AG04449 (cell line): ENCODE results near the gene SLC17A9.
A peak's percentile ranks its signal among the peaks of the same experiment; 100 is the strongest.

ENCODE experiments used
- CTCF ChIA-PET: fragments of 350-600 bp; formaldehyde crosslinking; extraction: SDS; loops from one replicate; lab custom pipeline; 2021; ENCODE audit warnings: antibody characterized with exemption; lab: Yijun Ruan, JAX
- POLR2A ChIA-PET: fragments of 400-600, 350-600 bp; formaldehyde crosslinking; extraction: SDS; loops from one replicate; lab custom pipeline; 2020; ENCODE audit warnings: antibody characterized with exemption, inconsistent platforms; lab: Yijun Ruan, JAX
- DNase-seq: peaks from one replicate; pipeline ENCODE4 v3.0.0-alpha.2; 2010; ENCODE audit warnings: low read depth, low spot score
- H3K4me3 ChIP-seq: 2 replicates; pipeline ENCODE4 v1.5.1; 2011; ENCODE audit warnings: low read depth, mild to moderate bottlenecking, control low read depth, low read length
- TF ChIP-seq, protein P1 (sequence below): IDR thresholded peaks from one replicate; pipeline ENCODE4 v1.5.1; 2011; ENCODE audit warnings: mild to moderate bottlenecking, moderate library complexity, low read length, control low read depth, inconsistent platforms; ENCODE audit not compliant: insufficient read depth; ENCODE audit errors: missing control alignments

SLC17A9 gene

DNA sequence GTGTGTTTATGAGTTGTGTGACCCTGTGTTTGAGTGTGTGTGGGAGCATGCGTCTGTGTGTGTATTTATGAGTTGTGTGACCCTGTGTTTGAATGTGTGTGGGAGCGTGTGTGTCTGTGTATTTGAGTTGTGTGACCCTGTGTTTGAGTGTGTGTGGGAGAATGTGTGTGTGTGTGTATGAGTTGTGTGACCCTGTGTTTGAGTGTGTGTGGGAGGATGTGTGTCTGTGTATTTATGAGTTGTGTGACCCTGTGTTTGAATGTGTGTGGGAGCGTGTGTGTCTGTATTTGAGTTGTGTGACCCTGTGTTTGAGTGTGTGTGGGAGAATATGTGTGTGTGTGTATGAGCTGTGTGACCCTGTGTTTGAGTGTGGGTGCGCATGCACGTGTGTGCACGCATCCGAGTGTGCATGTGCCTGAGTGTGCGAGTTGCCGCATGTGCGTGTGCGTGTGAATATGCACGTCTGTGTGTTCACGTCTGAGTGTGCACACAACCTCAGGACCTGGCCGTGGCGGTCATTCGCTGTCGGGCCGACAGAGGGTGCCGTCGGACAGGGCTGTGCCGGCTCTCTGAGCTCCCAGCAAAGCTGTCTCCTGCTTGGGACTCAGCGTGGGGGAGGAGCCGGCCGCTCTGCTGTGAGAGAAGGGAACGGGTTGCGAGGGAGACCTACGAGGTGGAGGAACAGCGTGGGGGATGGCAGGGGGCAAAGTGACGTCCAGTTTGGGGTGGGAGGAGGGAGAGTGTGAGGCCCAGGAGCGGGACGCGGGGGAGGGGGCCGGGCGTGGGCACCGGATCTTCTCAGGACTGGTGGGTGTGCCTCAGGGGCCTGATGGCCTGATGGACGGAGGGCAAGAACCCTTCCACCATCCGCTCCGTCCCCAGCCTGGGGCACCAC lies 19.7 kb downstream of the SLC17A9 start:
- TF ChIP-seq, protein P1, sequence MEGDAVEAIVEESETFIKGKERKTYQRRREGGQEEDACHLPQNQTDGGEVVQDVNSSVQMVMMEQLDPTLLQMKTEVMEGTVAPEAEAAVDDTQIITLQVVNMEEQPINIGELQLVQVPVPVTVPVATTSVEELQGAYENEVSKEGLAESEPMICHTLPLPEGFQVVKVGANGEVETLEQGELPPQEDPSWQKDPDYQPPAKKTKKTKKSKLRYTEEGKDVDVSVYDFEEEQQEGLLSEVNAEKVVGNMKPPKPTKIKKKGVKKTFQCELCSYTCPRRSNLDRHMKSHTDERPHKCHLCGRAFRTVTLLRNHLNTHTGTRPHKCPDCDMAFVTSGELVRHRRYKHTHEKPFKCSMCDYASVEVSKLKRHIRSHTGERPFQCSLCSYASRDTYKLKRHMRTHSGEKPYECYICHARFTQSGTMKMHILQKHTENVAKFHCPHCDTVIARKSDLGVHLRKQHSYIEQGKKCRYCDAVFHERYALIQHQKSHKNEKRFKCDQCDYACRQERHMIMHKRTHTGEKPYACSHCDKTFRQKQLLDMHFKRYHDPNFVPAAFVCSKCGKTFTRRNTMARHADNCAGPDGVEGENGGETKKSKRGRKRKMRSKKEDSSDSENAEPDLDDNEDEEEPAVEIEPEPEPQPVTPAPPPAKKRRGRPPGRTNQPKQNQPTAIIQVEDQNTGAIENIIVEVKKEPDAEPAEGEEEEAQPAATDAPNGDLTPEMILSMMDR = peak; percentile 99
- H3K4me3 ChIP-seq = peak overlapping the region; percentile 43
- CTCF ChIA-PET = interaction anchor here (0.6 to 1.9 kb wide), 32 partner anchors 8 to 558 kb away, joined by 3 to 21 read pairs (median 4); partner anchors contain the start of gene DIDO1
- POLR2A ChIA-PET = interaction anchor here (0.9 kb wide), 2 partner anchors 18 to 37 kb away, joined by 3 read pairs; no protein-coding TSS in a partner anchor
- peak; percentile 3 for DNase-seq

DNA sequence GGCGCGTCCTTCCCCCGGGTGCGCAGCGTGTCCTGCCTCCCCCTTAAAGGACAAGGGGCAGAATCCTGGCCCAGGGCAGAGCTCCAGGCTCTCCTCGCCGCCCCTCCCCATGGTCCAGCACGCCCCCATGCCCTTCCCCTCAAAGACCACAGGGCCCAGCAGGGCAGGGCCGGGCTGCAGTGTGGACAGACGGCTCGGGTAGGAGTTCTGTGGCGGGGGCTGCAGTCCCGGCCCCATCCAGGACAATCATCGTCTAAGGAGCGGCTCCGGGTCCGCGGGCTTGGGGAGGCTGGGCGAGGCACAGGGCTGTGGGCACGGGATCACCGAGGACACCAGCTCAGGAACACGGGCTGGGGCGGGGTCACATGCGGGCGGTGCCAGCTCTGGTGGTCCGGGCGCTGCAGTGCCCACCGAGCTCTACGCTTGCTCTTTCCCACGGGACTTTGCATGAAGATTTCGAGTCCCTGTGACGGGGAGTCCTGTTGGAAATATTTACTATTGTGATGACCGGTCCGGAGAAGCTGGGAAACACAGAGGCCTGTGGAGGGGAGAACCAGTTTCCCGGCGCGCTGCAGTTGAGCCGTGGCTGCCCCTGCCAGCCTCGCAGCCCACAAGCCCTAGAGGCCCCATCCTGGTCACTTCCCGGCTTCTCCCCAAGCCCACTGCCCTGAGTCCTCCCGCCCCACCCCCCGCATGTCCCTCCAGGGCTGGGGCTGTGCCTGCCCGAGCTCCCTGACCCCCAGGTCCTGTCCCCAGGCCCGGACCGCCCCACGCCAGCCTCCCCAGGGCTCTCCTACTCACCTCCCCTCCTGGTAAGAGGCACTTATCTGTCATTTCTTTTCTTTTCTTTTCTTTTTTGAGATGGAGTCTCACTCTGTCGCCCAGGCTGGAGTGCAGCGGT lies 20.6 kb downstream of the SLC17A9 start:
- CTCF ChIA-PET = interaction anchor here (0.6 to 1.9 kb wide), 33 partner anchors 9 to 557 kb away, joined by 3 to 21 read pairs (median 4); partner anchors contain the start of gene DIDO1
- POLR2A ChIA-PET = interaction anchor here (0.9 kb wide), 2 partner anchors 19 to 36 kb away, joined by 3 read pairs; no protein-coding TSS in a partner anchor
- peak overlapping the region; percentile 43 for H3K4me3 ChIP-seq
- TF ChIP-seq, protein P1 = no peak
- DNase-seq = no peak

DNA sequence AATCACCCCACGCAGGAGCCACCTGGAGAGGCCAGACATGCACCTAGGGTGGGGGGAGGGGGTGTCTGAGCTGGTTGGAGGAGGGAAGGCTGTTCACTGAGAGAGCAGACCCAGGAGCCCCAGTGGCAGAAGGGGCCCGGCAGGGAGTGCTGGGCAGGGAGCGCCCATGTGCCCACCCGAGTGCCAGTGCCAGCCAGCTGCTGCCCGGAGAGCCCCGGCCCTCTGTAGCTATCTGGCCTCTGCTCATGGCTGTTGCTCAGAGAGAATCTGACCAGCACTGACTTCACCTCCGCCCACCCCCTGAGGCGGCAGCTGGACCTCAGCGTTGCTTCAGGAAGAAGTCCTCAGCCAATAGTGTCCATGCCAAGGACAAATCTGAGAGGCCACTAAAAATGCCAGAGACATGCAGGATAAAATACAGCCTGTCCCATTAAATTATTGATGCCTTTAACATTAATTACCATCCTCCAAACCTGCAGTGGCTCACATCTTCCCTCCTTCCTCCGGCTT lies 22.8 kb downstream of the SLC17A9 start:
- no peak overlapping the region for H3K4me3 ChIP-seq
- no peak for DNase-seq
- ChIA-PET POLR2A (no interaction called here), CTCF (interaction anchor here (0.8 to 1.3 kb wide), 2 partner anchors 10 to 20 kb away, joined by 3 to 4 read pairs; no protein-coding TSS in a partner anchor)
- TF ChIP-seq, protein P1 = no peak

DNA sequence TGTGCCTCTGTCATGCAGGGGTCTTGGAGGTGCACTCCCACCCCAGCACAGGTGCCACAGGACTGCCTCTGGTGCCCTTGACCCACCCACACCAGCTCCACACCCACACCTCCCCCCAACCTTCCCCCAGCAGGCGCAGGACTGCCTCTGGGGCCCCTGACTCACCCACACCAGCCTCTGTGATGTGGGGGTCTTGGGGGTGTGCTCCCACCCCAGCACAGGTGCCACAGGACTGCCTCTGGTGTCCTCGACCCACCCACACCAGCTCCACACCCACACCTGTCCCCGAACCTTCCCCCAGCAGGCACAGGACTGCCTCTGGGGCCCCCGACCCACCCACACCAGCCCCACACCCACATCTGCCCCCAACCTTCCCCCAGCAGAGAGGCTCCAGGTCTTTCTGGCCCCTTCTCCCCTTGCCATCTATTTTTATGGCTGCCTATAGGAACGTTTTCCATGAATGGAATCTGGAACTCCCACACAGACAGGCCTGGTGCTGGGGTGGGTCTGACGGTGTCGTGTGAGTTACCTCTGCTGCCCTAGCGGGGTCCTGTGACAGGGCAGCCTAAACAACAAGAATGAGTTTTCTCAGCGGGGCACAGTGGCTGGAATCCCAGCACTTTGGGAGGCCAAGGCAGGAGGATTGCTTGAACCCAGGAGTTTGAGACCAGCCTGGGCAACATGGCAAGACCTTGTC lies 23.5 kb downstream of the SLC17A9 start:
- no peak for DNase-seq
- H3K4me3 ChIP-seq = no peak overlapping the region
- ChIA-PET CTCF (interaction anchor here (0.8 to 1.3 kb wide), 2 partner anchors 11 to 21 kb away, joined by 3 to 4 read pairs; no protein-coding TSS in a partner anchor), POLR2A (no interaction called here)
- TF ChIP-seq, protein P1 = no peak

DNA sequence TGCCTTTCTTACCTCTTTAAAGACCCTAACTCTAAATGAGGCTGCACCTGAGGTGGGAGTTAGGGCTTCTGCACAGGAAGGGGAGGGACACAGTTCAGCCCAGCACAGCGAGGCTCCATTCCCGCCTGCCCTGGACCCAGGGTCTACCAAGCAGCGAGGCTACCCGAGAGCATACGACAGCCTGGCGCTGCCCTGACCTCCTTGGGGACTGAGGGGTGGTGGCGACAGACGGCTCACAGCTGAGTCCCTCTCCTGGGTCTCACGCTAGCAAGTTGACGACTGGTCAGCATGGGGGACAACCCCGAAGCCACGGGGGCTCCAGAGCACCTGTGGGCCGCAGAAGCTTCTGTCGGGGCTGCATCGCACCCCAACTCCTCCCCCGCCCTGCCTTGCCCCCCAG lies 24.4 kb downstream of the SLC17A9 start:
- CTCF ChIA-PET = no interaction called here
- DNase-seq = no peak
- TF ChIP-seq, protein P1 = no peak
- POLR2A ChIA-PET = no interaction called here
- H3K4me3 ChIP-seq = no peak overlapping the region
